Measurements from ENCODE around the gene TMEM43.

Gene TMEM43

DNA sequence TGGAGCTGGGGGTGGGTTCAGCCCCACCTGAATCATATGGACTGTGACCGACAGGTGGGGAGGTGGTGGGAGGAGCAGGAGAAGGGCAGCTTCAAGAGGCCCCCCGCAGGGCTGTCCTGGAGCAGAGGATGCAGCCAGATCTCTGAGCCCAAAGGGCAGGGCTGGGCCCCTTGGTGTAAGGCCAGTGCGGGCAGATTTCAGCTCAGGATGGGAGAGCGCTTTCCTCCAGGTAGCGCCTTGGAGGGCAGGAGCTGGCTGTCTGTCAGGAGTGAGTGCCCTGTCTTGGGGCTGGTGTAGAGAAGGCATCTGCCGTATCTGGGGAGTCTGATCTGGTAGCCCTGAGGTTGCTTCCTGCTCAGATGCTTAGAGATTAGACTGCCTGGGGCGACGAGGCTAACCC, 7.3 kb downstream of the TMEM43 start:
- POLR2A ChIA-PET: interaction anchor here (1.5 kb wide), 1 partner anchor 14 kb away, joined by 4 read pairs; no protein-coding TSS in a partner anchor
- DNase-seq (ENCODE audit: extremely low spot score): no peak
- TF ChIP-seq, protein P1, sequence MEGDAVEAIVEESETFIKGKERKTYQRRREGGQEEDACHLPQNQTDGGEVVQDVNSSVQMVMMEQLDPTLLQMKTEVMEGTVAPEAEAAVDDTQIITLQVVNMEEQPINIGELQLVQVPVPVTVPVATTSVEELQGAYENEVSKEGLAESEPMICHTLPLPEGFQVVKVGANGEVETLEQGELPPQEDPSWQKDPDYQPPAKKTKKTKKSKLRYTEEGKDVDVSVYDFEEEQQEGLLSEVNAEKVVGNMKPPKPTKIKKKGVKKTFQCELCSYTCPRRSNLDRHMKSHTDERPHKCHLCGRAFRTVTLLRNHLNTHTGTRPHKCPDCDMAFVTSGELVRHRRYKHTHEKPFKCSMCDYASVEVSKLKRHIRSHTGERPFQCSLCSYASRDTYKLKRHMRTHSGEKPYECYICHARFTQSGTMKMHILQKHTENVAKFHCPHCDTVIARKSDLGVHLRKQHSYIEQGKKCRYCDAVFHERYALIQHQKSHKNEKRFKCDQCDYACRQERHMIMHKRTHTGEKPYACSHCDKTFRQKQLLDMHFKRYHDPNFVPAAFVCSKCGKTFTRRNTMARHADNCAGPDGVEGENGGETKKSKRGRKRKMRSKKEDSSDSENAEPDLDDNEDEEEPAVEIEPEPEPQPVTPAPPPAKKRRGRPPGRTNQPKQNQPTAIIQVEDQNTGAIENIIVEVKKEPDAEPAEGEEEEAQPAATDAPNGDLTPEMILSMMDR (IDR thresholded peaks at IDR 0.05; ENCODE audit: control extremely low read depth, extremely low read depth, low read depth, missing control alignments): no peak
- CTCF ChIA-PET: interaction anchor here (1.4 to 2.4 kb wide), 3 partner anchors 12 to 34 kb away, joined by 3 to 6 read pairs (median 4); no protein-coding TSS in a partner anchor

DNA sequence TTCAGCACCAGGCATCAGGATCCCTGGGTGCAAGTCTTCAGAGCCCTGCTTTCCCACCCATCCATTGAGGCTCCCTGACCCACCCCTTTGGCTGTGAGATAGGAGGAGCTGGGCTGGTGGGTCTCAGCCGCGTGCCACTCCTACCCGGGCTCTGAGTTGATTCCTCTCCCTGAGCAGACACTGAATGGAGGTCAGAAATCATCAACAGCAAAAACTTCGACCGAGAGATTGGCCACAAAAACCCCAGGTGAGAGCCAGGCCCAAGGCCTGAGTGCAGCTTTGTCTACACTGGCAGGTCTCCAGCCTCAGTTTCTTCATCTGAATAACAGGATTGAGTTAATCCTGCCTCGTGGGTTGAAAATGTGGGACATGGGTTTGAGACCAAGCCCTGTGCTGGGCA, 7.8 kb downstream of the TMEM43 start:
- no peak for DNase-seq (ENCODE audit: extremely low spot score)
- TF ChIP-seq, protein P1 (IDR thresholded peaks at IDR 0.05; ENCODE audit: control extremely low read depth, extremely low read depth, low read depth, missing control alignments): no peak
- CTCF ChIA-PET: interaction anchor here (2.4 kb wide), 1 partner anchor 34 kb away, joined by 6 read pairs; no protein-coding TSS in a partner anchor
- POLR2A ChIA-PET: interaction anchor here (1.5 kb wide), 1 partner anchor 13 kb away, joined by 4 read pairs; no protein-coding TSS in a partner anchor

DNA sequence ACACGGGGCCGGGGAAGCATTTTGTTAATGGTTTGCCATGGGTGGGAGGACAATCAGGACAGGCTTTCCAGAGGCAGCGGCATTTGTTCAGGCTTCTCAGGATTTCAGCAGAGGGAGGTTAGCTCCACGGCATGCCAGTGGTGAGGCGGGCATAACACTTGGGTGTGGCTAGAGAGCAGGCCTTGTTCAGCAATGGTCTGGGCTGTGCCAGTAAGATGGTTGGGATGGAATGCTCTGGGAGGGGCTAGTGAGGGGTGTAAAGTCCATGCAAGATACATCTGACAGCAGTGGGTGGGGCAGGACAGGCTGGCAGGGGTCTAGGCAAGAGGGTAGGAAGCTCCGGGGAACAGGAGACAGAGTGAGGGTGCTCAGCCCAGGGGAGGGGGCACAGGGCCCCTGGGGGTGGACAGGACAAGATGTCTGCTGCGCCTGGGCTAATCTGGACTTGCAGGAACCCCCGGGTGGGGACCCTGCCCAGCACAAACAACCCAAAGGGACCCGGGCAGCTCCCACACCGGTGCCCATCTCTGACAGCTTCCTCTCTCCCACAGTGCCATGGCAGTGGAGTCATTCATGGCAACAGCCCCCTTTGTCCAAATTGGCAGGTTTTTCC, 8.4 kb downstream of the TMEM43 start:
- TF ChIP-seq, protein P1 (IDR thresholded peaks at IDR 0.05; ENCODE audit: control extremely low read depth, extremely low read depth, low read depth, missing control alignments): no peak
- DNase-seq (ENCODE audit: extremely low spot score): no peak
- CTCF ChIA-PET: interaction anchor here (1.3 to 2.4 kb wide), 3 partner anchors 8 to 33 kb away, joined by 4 to 7 read pairs (median 6); partner anchors contain the start of genes CHCHD4 and TMEM43
- POLR2A ChIA-PET: interaction anchor here (1.5 kb wide), 1 partner anchor 13 kb away, joined by 4 read pairs; no protein-coding TSS in a partner anchor

DNA sequence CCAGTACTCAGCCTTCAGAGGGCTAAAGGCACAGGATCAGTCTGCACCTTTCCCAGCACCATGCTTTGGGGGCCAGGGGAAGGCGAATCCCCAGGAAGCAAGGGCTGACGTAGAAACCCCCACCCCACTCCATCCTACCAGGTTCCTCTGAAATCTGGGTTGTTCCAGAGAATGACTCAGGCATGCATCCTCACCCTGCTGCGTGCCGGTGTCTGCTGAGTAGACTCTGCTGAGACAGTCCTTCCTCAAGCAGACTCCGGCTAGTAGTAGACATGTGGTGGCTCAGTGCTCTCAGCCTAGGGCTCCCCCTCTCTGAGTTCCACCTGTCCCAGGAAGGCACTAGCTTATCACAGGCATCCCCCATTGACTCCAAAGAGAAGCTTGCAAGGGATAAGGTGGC, 9.0 kb downstream of the TMEM43 start:
- POLR2A ChIA-PET: no interaction called here
- CTCF ChIA-PET: interaction anchor here (1.3 to 2.4 kb wide), 2 partner anchors 9 to 20 kb away, joined by 4 to 7 read pairs; partner anchors contain the start of genes CHCHD4 and TMEM43
- TF ChIP-seq, protein P1 (IDR thresholded peaks at IDR 0.05; ENCODE audit: control extremely low read depth, extremely low read depth, low read depth, missing control alignments): no peak
- DNase-seq (ENCODE audit: extremely low spot score): no peak

DNA sequence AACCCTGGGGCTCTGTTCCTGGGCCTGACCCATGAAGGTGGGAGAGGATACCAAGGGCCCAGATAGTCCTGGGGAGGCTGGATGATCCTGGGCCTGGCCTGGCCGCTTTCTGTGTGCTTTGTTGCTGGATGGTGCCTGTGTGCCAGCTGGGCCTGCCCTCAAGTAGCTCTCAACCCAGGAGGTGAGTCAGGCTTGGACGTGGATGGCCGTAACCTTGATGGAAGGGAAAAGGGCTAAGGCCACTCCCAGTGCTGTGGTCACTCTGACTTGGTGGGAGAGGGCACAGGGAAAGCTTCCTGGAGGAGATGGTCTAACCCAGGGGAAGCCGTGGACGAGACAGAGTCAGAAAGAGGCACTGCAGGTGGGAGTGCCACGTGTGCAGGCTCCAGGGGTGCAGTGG, 9.4 kb downstream of the TMEM43 start:
- CTCF ChIA-PET: interaction anchor here (1.3 to 2.4 kb wide), 2 partner anchors 9 to 19 kb away, joined by 4 to 7 read pairs; partner anchors contain the start of genes CHCHD4 and TMEM43
- TF ChIP-seq, protein P1 (IDR thresholded peaks at IDR 0.05; ENCODE audit: control extremely low read depth, extremely low read depth, low read depth, missing control alignments): no peak
- no peak for DNase-seq (ENCODE audit: extremely low spot score)
- POLR2A ChIA-PET: no interaction called here

DNA sequence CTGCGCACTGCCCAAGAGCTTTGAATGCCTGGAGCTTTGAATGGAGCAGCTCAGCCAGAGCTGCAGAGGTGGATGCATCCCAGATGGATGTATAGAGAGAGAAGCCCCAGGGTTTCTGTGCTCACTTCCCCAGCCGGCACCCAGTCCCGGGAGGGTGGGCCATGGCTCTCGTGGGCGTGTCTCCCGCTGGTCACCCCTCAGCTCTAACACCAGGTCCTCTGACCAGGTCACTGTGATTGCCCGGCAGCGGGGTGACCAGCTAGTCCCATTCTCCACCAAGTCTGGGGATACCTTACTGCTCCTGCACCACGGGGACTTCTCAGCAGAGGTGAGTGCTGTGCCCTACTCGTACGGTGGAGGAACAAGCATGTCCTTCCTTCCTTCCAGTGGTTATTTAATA, 10.7 kb downstream of the TMEM43 start:
- POLR2A ChIA-PET: no interaction called here
- CTCF ChIA-PET: interaction anchor here (2.4 kb wide), 1 partner anchor 10 kb away, joined by 7 read pairs; the partner anchor contains the start of genes CHCHD4 and TMEM43
- no peak for DNase-seq (ENCODE audit: extremely low spot score)
- TF ChIP-seq, protein P1 (IDR thresholded peaks at IDR 0.05; ENCODE audit: control extremely low read depth, extremely low read depth, low read depth, missing control alignments): no peak
